ENCODE data around the gene HHAT. TPM values are rescaled to one million over a fixed set of nuclear protein-coding genes. Genes with fewer than 3 reads are reported as not detected.

The HHAT gene
- polyA plus RNA-seq, 1 donor from 2014 or later = 5.3 TPM

- Histone ChIP-seq H3K27ac (ENCODE audit: low read length) (no peak overlapping the region), H3K9ac (ENCODE audit: low read length) (no peak overlapping the region), H3K27me3 (ENCODE audit: insufficient read depth, low read depth, low read length) (no peaks in the 10 kb centered on the region), H3F3A (ENCODE audit: insufficient read depth, low read length, poor library complexity, severe bottlenecking) (no peaks in the 10 kb centered on the region), H4K20me1 (ENCODE audit: insufficient read depth) (no peaks in the 10 kb centered on the region), H3K36me3 (ENCODE audit: insufficient read depth, low read length) (no peaks in the 10 kb centered on the region), H3K4me3 (ENCODE audit: low read length) (no peak overlapping the region), H3K4me2 (ENCODE audit: low read length) (no peak overlapping the region), H2AFZ (ENCODE audit: low read depth, low read length) (no peak overlapping the region), H3K9me2 (ENCODE audit: insufficient read depth, low read length) (no peaks in the 10 kb centered on the region), H3K9me3 (ENCODE audit: low read length) (no peaks in the 10 kb centered on the region), H3K79me2 (replicated peaks; ENCODE audit: insufficient read depth, low read length) (no peaks in the 10 kb centered on the region)
- TF ChIP-seq SMC3 (conservative IDR thresholded peaks at IDR 0.05; ENCODE audit: poor library complexity) = no peak
- TF ChIP-seq EP300 (conservative IDR thresholded peaks at IDR 0.05; ENCODE audit: poor library complexity, severe bottlenecking) = no peak
- TF ChIP-seq EZH2 (IDR thresholded peaks at IDR 0.05; ENCODE audit: borderline replicate concordance, insufficient read depth, low read length, poor library complexity, severe bottlenecking) = no peak
- no peak for TF ChIP-seq MXI1 (conservative IDR thresholded peaks at IDR 0.05; ENCODE audit: poor library complexity, severe bottlenecking)
- TF ChIP-seq, protein P1, sequence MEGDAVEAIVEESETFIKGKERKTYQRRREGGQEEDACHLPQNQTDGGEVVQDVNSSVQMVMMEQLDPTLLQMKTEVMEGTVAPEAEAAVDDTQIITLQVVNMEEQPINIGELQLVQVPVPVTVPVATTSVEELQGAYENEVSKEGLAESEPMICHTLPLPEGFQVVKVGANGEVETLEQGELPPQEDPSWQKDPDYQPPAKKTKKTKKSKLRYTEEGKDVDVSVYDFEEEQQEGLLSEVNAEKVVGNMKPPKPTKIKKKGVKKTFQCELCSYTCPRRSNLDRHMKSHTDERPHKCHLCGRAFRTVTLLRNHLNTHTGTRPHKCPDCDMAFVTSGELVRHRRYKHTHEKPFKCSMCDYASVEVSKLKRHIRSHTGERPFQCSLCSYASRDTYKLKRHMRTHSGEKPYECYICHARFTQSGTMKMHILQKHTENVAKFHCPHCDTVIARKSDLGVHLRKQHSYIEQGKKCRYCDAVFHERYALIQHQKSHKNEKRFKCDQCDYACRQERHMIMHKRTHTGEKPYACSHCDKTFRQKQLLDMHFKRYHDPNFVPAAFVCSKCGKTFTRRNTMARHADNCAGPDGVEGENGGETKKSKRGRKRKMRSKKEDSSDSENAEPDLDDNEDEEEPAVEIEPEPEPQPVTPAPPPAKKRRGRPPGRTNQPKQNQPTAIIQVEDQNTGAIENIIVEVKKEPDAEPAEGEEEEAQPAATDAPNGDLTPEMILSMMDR (IDR thresholded peaks at IDR 0.05; ENCODE audit: poor library complexity, severe bottlenecking) = no peak
- TF ChIP-seq TAF1 (IDR thresholded peaks at IDR 0.05; ENCODE audit: low read depth) = no peak
Observed at GRCh38 chr1:210553711-210554110, 225.0 kb downstream of the HHAT start.

DNA sequence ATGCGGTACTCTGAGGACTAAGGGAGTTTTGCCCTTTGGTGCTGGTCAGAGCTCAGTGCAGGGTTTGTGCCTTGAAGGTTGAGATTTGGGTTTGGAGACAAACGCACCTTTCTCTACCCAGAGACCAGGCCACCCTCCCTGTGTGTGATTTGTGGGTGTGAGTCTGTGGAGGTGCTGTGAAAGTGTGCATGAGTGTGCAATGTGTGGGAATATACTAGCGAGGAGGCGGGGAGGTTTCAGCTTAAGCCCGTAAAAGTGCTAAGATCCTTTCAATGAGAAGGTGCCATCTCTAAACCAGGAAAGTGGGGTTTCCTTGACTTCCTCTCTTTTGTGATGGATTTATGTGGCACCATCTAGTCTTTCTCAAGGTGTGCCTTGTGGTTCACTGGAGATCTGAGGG lies 225.7 kb downstream of the HHAT start:
- TF ChIP-seq POLR2AphosphoS5 (IDR thresholded peaks at IDR 0.05) (no peak), EZH2 (IDR thresholded peaks at IDR 0.05; ENCODE audit: borderline replicate concordance, insufficient read depth, low read length, poor library complexity, severe bottlenecking) (no peak), EP300 (conservative IDR thresholded peaks at IDR 0.05; ENCODE audit: poor library complexity, severe bottlenecking) (no peak), TAF1 (IDR thresholded peaks at IDR 0.05; ENCODE audit: low read depth) (no peak), RAD21 (conservative IDR thresholded peaks at IDR 0.05) (no peak), REST (IDR thresholded peaks at IDR 0.05; ENCODE audit: borderline replicate concordance) (no peak), SMC3 (conservative IDR thresholded peaks at IDR 0.05; ENCODE audit: poor library complexity) (no peak), MXI1 (conservative IDR thresholded peaks at IDR 0.05; ENCODE audit: poor library complexity, severe bottlenecking) (no peak)
- TF ChIP-seq, protein P1 (IDR thresholded peaks at IDR 0.05; ENCODE audit: poor library complexity, severe bottlenecking) = no peak
- no peak overlapping the region for H3K27ac ChIP-seq (ENCODE audit: low read length)
- H3K9me2 ChIP-seq (ENCODE audit: insufficient read depth, low read length) = no peaks in the 10 kb centered on the region
- no peak overlapping the region for H2AFZ ChIP-seq (ENCODE audit: low read depth, low read length)
- H3K4me3 ChIP-seq (ENCODE audit: low read length) = no peak overlapping the region
- H3F3A ChIP-seq (ENCODE audit: insufficient read depth, low read length, poor library complexity, severe bottlenecking) = no peaks in the 10 kb centered on the region
- no peaks in the 10 kb centered on the region for H4K20me1 ChIP-seq (ENCODE audit: insufficient read depth)
- H3K27me3 ChIP-seq (ENCODE audit: insufficient read depth, low read depth, low read length) = no peaks in the 10 kb centered on the region
- no peak overlapping the region for H3K4me2 ChIP-seq (ENCODE audit: low read length)
- H3K9me3 ChIP-seq (ENCODE audit: low read length) = no peaks in the 10 kb centered on the region
- H3K9ac ChIP-seq (ENCODE audit: low read length) = no peak overlapping the region
- no peaks in the 10 kb centered on the region for H3K36me3 ChIP-seq (ENCODE audit: insufficient read depth, low read length)
- no peaks in the 10 kb centered on the region for H3K79me2 ChIP-seq (replicated peaks; ENCODE audit: insufficient read depth, low read length)
